ENCODE measurements around the gene BSG.

BSG gene

DNA sequence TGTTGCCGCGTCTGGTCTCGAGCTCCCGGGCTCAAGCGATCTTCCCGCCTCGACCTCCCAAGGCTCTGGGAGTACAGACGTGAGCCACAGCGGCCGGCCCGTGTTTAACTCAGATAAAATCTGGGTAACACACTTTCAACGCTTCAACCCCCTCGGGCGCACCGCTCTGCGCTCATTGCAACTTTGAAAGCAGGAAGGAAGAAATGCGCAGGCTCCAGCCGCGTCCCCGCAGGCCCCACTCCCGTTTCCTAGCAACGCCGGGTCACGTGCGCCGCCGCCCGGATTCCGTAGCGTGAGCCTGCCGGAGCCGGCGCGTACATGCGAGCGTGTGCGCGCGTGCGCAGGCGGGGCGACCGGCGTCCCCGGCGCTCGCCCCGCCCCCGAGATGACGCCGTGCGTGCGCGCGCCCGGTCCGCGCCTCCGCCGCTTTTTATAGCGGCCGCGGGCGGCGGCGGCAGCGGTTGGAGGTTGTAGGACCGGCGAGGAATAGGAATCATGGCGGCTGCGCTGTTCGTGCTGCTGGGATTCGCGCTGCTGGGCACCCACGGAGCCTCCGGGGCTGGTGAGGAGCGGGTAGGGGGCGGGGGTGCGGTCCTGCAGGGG, at the start of gene BSG:
Gene BSG, plus strand, starts transcription at position 457 of the 603 bp plus-strand sequence. Its CDS starts 39 bp downstream, at position 496.
- peak; percentile 87 for DNase-seq

DNA sequence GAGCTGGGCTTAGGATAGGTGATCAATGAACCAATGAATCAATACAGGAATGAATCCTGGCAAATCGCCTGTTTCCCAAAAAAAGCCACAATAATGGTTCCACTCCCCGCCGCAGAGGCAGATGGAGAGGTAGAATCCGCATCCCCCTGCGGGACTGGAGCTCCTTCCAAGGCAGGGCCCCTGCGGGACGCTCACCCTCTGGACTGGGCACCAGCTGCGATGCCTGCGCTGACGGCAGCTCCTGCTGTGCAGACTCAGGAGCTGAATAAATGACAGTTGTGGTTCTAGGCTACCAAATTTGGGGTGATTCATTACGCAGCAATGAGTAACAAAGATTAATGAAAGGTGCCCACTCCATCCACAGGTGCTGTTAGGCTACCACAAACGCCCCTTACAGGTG, 49.7 kb upstream of the BSG start:
- no peak for DNase-seq

DNA sequence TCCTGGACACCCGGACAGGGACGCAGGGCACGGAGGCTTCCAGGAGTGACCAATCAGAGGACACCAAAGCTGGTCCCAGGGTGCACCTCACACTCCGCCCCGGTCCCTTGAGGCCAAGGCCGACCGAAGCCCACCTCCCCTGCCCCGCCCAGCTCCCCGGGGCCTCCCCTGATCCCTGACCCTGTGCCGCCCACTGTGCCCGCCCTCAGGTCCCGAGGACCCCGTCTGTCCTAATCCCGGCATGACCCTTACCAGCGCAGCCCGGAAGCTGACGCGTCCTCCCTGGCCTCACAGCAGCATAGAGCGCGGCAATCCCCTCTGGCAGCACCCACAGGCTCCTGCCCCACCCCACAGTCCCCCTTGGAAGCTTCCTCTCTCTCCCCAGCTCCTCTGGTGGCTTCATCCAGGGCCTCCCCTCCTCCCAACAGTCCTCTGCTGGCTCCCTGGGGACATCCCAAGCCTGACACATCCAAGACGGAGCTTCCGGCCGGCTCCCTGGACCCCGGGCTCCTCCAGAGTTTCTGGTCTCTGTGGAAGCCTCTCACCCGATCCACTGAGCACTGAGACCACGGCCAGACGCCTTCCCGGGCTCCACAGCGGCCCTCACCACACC, 48.2 kb upstream of the BSG start:
- no peak for DNase-seq

DNA sequence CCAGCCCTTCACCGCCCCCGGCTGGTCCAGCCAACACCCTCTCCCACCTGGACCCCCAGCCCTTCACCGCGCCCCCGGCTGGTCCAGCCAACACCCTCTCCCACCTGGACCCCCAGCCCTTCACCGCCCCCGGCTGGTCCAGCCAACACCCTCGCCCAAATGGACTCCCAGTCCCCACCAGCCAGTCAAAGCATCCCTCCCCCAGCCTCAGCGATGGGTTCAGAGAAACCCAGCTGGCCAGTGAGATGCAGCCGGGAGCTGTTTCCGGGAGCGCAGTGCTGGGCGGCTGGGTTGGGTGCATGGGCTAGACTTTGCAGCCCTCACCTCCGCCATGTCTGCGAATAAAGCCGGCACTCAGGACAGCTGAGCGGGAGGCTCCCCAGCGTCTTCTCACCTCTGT, 47.4 kb upstream of the BSG start:
- no peak for DNase-seq

DNA sequence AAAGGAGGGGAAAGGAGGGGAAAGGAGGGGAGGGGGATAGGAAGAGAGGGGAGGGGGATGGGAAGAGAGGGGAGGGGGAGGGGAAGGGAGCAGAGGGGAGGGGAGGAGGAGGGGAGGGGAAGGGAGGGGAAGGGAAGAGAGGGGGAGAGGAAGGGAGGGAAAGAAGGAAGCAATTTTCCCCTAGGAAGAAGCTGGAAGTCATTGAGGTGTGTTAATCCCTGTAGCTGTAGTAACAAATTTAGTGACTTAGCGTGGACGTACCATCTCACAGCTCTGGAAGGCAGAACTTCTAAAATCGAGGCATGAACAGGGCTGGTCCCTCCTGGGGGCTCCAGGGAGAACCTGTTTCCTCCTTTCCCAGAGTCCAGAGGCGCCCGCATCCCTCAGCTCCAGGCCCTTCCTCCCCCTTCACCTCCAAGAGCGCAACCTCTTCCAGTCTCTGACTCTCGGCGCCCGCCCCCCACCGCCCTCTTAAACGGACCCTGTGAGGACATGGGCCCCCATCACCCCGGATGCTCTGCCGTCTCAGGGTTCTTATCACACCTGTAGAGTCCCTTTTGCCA, 46.5 kb upstream of the BSG start:
- no peak for DNase-seq

DNA sequence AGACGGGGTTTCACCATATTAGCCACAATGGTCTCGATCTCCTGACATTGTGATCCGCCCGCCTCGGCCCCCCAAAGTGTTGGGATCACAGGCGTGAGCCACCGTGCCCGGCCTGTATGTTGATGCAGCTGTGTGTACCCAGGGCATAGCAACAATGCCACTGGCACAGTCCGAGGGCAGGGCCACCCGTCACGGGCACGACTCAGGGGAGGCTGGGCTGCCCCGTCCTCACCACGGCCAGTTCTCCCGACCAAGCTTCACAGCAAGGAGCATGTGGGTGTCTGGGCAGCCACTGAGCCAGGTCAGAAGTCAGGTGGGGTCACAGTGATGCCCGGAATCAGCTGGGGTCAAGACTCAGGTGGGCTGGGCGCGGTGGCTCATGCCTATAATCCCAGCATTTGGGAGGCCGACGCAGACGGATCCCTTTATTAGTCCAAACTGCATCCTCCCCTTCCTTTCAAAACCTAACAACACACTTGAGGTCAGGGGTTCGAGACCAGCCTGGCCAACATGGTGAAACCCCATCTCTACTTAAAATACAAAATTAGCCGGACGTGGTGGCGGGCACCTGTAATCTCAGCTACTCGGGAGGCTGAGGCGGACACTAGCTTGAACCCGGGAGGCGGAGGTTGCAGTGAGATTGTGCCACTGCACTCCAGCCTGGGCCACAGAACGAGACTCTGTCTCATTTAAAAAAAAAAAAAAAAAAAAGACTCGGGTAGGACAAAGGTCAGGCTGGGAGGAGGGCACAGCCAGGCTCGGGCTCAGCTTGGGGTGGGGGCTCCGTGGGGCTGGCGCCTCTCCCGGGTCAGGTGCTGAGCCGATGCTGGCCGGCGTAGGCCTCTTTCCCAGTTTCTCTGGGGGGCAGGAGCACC, 42.0 kb upstream of the BSG start:
- DNase-seq, result no peak

DNA sequence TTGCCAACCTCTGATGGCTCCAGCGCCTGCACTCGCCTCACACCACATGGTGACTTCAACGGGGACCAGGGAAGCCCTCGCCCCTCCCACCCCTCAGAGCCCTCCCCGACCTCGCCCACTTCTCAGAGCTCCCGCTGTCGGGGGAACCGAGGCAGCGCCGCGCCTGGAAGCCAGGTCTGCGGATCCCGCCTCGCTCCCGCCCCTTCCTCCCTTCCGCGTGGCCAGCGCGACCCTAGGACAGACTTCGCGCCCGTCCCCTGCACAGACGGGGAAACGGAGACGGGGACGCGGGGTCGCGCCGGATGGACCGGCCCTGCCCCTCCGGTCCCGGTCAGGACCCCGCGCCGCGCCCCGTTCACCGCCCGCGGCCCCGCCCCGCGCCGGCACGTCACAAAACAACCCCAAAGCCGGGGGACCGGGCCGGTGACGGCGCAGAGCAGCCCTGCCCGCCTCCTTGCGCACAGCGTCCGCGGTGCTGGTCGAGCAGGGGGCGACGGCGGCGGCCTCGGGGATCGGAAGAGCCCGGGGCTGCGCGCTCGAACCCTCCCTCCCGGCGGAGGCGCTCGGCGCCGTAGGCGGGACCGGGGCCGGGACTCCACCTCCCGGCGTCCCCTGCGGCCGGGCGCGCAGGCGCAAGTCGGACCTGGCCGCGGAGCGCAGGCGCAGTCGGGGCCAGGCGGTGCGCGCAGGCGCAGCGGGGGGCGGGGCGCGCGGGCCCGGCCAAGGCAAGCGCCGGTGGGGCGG, 41.2 kb upstream of the BSG start:
- DNase-seq, result peak; percentile 19

DNA sequence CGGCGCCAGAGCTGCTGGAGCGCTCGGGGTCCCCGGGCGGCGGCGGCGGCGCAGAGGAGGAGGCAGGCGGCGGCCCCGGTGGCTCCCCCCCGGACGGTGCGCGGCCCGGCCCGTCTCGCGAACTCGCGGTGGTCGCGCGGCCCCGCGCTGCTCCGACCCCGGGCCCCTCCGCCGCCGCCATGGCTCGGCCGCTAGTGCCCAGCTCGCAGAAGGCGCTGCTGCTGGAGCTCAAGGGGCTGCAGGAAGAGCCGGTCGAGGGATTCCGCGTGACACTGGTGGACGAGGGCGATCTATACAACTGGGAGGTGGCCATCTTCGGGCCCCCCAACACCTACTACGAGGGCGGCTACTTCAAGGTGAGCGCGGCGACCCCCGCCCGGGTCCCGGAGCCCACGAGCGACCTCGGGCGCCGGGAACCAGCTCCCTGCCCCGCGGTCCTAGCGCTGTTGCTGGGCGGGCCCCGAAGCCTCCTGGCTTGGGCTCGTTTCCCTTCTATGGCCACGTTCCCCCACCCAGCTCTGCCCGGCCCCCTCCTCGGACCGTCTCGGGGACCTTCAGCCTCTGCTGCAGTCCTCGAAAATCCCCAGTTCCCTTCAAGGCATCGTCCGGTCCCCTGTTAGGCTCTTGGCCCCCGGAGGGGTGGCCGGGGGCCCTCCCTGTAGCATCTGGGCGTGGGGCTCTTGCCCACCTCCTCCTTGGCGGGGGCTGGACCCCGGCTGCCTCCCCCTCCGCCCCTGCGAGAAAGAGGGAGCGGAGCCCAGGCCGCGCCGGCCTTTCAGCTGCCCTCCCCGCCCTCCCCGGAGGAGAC, 40.4 kb upstream of the BSG start, which contains the start of gene CDC34:
Gene CDC34, plus strand, starts transcription at position 8 of the 808 bp plus-strand sequence. Its CDS starts 172 bp downstream, at position 180.
- DNase-seq, result peak; percentile 10

DNA sequence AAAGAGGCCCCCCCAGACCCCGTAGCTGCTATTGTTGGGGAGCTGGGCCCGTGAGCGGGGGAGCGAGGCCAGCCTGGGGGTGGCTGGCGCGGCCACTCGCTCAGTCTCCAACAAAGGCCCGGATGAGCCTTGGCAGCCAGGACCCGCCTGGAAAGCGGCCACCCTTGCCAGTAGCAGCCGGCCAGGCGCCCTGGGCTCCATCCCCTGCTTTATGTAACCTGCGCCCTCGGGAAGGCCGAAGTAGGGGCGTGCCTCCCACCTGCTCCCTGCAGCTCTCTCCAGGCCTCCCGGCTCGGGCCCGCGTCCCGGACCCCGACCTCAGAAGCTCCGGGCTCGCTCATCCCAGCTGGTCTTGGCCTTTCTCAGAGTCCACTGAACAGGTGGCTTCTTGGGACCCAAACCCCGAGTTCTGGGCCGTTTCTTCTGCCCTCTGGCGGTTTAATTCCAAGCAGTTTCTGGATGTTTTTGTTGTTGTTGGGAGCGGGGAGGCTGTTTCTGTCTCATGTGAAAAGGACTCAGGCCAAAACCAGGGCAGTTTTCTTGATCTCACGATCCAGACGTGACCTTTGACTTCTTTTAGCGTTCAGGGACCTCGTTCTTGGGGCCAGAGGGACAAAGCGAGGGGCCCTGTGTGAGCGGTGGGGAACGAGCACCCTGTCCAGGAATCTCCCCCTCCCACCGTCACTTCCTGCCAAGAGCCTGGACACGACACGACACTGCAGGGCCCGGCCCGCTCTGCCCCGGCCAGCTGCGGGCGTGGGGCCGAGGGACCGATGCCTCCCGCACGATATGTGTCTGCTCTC, 39.6 kb upstream of the BSG start:
- peak; percentile 11 for DNase-seq

DNA sequence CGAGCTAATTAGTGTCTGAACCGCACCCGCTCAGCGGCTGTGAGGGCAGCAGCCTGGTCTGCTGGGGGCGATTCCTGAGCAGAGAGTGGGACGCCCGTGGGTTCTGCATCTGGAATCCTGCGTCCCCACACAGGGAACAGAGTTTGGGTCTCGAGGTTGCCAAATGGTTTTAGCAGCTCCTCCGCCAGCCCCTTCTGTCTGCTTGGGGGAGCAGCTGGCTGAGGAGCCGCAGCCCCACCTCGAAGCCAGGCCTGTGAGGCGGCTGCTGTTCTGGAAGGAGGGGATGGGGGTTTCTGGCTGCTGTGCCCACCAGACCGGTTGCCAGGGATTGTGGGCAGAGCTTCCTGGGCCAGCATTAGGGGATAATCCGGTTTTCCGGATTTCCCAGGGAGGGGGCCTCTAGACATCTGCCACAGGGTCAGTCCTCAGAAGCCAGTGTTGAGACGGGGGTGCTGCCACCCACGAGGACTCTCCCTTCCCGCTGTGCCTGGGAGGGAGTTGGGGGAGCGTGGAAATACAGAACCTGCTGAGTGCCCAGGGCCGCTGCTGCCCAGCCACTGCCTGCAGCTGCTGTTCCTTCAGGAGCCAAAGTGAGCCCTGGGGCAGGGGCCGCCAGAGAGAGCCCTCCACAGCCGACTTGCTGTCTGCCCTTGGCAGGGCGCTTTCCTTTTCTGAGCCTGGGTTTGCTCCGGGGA, 38.9 kb upstream of the BSG start:
- DNase-seq, result no peak

DNA sequence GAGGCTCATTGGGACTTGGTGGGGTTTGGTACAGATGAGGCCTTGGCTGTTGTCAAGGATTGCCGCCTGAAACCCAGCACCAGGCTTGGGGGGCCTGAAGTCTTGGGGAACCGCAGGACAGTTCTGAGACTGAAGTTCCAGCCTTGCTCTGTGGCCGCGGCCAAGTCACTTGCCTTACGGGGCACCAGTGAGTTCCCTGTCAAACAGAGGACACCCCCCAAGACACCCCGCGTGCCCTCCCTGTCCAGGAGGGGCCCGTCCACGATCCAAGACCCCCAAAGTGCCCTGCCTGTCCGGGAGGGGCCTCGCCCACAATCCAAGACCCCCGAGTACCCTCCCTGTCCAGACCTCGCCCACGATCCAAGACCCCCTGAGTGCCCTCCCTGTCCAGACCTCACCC, 38.3 kb upstream of the BSG start:
- DNase-seq, result no peak

DNA sequence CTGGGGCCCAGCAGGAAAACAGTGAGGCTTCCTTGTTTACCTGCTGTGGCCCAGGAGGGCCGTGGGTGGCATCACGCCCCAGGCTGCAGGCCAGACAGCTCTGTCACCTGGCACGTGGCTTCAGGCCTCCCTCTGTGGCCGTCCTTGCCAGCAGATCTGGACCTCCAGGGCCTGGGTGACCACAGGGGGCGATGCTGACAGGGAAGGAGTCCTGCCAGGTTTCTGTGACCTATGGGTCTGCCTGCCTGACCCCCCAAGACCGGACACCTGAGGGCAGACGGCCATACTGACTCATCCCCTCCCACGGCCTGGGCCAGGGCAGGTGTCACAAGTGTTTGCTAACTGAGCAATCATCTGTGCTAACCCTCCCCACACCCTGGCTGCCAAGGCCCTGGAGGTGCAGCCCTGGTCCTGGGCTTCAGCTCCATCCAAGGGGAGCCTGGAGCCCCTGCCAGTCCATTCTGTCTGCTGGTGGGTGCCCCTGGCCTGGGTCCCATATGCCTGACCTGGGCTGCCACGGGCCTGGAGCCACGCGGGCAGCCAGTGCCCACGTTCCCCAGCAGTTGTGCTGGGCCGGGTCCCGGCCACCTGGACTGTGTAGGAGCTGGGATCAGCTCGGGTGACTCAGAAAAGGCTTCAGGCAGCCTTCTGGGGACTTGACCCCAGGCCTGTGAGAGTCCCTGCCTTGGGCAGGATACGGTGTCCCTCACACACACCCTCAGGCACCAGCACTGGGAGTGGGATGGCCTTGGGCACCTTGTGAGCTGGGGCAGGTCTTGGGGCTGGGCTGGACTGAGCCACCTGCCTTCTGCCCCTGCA, 37.2 kb upstream of the BSG start:
- DNase-seq, result no peak

DNA sequence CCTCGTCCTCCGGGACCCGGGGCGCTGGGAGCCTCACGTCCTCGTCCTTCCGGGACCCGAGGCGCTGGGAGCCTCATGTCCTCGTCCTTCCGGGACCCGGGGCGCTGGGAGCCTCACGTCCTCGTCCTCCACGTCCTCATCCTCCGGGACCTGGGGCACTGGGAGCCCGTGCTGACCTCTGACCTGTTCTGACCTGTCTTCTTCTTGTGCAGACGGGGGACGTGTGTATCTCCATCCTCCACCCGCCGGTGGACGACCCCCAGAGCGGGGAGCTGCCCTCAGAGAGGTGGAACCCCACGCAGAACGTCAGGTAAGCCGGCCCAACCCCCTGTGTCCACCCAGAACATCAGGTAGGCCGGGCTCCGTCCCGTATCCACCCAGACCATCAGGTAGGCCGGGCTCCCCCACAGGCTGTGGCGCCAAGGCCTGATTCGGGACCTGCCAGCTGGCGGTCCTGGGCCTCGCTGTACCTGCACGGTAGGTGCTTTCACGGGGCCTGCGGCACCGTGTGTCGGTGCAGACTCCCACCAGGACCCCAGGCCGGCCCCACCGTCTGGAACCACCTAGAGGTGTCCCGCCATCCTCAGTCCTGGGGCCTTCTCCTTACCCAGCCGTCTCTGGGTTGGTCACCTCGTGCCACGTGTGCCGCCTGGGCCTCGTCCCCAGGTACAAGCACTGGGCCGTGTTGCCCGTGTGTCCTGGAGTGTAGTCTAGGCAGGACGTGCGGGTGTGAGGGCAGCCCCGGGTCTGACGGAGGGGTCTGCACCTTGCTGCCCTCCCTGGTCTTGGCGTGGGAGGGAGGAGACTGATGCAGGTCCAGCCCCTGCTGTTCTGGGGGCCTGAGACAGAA, 36.1 kb upstream of the BSG start:
- DNase-seq, result no peak

DNA sequence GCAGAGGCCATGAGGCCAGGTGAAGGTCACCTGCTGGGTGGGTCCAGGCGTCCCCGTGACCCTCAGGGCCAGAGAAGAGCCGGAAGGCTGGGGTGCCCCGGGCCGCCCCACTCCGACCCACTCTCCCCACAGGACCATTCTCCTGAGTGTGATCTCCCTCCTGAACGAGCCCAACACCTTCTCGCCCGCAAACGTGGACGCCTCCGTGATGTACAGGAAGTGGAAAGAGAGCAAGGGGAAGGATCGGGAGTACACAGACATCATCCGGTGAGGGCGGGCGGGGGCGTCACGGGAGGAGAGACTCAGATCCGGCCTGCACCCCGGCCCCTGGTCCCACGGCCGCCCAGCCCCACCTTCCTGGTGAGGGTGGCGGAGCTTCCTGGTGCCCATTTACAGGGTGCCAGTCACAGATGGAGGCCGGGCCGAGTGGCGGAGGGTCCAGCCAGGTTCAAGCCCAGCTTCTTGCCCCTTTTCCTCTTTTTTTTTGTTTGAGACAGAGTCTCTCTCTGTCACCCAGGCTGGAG, 35.5 kb upstream of the BSG start:
- DNase-seq, result no peak

DNA sequence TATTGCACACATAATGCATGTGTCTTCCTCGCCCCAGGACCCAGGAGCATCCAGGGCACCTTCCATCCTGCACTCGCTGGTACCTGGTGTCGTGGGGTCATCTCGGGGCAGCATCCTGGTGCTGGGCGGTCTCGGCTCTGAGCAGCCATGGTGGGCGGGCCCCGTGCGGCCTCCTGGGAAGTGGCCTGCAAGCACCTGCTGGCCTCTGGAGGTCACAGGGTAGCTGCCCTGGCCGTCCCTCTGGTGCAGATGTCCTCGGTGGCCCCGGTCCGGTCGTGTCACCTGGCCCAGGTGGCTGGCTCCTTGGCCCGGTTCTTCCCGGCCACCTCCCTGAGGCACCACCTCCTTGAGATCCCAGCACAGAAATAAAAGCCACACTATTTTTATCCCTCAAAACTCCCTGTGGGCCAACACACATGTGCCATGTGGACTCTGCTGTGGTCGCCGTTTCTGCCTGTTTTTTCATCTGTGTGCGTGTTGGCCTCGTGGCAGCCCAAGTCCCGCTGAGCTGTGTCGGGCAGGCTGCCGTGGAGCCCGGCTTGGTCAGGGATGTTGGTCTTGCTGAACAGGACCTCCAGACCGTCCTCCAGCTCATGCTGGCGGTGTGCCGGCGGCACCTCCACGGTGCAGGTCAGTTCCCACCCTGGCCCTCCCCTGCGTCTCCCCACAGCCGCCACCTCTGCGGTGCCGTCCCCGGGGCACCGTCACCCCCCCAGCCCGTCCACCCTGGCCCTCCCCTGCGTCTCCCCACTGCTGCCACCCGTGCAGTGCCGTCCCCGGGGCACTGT, 33.6 kb upstream of the BSG start:
- DNase-seq, result no peak

DNA sequence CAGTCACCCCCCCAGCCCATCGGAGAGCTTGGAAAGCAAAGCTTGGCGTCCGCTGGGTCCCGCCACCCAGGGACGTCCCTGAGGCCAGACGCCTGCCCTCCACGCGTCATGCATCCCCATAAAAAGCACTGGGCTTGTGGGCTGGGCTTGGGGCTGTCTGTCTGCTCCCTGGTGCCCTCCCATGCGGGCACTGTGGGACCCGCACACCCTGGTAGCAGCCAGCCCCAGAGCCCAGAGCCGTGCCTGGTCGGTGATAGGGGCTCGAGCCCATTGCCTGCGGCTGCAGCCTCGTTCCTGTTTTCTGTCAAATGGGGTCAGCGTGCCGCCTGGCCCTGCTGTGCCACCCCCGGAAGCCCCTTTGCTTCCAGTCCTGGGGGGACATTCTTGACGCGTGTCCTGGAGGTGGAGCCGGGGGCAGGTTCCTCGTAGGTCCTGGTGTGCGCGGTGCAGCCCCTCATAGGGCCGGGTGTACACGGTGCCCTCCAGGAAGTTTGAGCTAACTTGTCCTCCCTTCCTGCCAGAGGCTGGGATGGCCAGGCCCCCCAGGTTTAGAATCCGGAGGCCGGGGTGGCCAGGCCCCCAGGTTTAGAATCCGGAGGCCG, 32.9 kb upstream of the BSG start:
- DNase-seq, result no peak
